GM23338 (cell line): ENCODE data around the gene SAFB2. TPM values are rescaled to one million over a fixed set of nuclear protein-coding genes. Genes with fewer than 3 reads are reported as not detected.

ENCODE experiments used
- ATAC-seq: fragments of 200-7000 bp; cut with Tn5 transposase; 3 replicates; pipeline ENCODE4 v1.9.1; 2020
- DNase-seq: peaks from one replicate; pipeline ENCODE4 v3.0.0-alpha.2; 2015; ENCODE audit warnings: low spot score
- H2AFZ ChIP-seq: fragments of 200-600 bp; sonication (generic); 2 replicates; pipeline ENCODE4 v1.8.0; 2016; ENCODE audit warnings: antibody characterized with exemption, mild to moderate bottlenecking, moderate library complexity
- H3F3A ChIP-seq: fragments of 200-600 bp; sonication (generic); replicated peaks from 2 replicates; pipeline ENCODE4 v1.8.0; 2017; ENCODE audit warnings: antibody characterized with exemption, mixed run types, low read depth
- H3K27ac ChIP-seq: fragments of 200-600 bp; sonication (generic); 2 replicates; pipeline ENCODE4 v1.6.1; 2016; ENCODE audit warnings: low read depth
- H3K27me3 ChIP-seq: fragments of 200-600 bp; sonication (generic); 2 replicates; pipeline ENCODE4 v1.8.0; 2016; ENCODE audit warnings: mild to moderate bottlenecking, mixed run types, moderate library complexity; ENCODE audit not compliant: insufficient read depth
- H3K36me3 ChIP-seq: fragments of 200-600 bp; sonication (generic); 2 replicates; pipeline ENCODE4 v1.8.0; 2016; ENCODE audit warnings: mild to moderate bottlenecking; ENCODE audit not compliant: insufficient read depth
- H3K4me1 ChIP-seq: fragments of 200-600 bp; sonication (generic); 2 replicates; pipeline ENCODE4 v1.8.0; 2016; ENCODE audit warnings: mild to moderate bottlenecking, moderate library complexity; ENCODE audit not compliant: insufficient read depth
- H3K4me2 ChIP-seq: fragments of 200-600 bp; sonication (generic); 2 replicates; pipeline ENCODE4 v1.7.1; 2017; ENCODE audit warnings: mixed run types
- H3K4me3 ChIP-seq: fragments of 200-600 bp; sonication (generic); 2 replicates; pipeline ENCODE4 v1.6.1; 2016; ENCODE audit warnings: mixed run types
- H3K79me2 ChIP-seq: fragments of 200-600 bp; sonication (generic); replicated peaks from 2 replicates; pipeline ENCODE4 v1.8.0; 2017; ENCODE audit warnings: mild to moderate bottlenecking; ENCODE audit not compliant: insufficient read depth
- H3K9me2 ChIP-seq: fragments of 200-600 bp; sonication (generic); 2 replicates; pipeline ENCODE4 v1.8.0; 2017; ENCODE audit not compliant: insufficient read depth
- H4K20me1 ChIP-seq: fragments of 200-600 bp; sonication (generic); replicated peaks from 2 replicates; pipeline ENCODE4 v1.8.0; 2017; ENCODE audit warnings: mild to moderate bottlenecking; ENCODE audit not compliant: insufficient read depth
- H3K27ac Mint-ChIP-seq: 2 replicates; pipeline ENCODE4 v1.8.0; 2020; ENCODE audit warnings: inconsistent platforms, mild to moderate bottlenecking, moderate library complexity, mixed read lengths
- H3K27me3 Mint-ChIP-seq: 3 replicates; pipeline ENCODE4 v1.8.0; 2022; ENCODE audit warnings: low read depth, mild to moderate bottlenecking, moderate library complexity, mixed read lengths, inconsistent platforms; ENCODE audit not compliant: insufficient read depth, poor library complexity
- H3K36me3 Mint-ChIP-seq: 3 replicates; pipeline ENCODE4 v1.8.0; 2021; ENCODE audit warnings: low read depth, mild to moderate bottlenecking, inconsistent platforms, moderate library complexity, mixed read lengths
- H3K4me1 Mint-ChIP-seq: 3 replicates; pipeline ENCODE4 v1.8.0; 2020; ENCODE audit warnings: mild to moderate bottlenecking, inconsistent platforms, mixed read lengths
- H3K4me3 Mint-ChIP-seq: 3 replicates; pipeline ENCODE4 v1.8.0; 2021; ENCODE audit warnings: moderate library complexity, mild to moderate bottlenecking, inconsistent platforms, mixed read lengths
- H3K9me3 Mint-ChIP-seq: 3 replicates; pipeline ENCODE4 v1.8.0; 2020; ENCODE audit warnings: moderate library complexity, mild to moderate bottlenecking, inconsistent platforms, mixed read lengths
- CREB1 ChIP-seq: fragments of 250-450 bp; sonication (Bioruptor Pico); IDR thresholded peaks from 2 replicates; pipeline ENCODE4 v1.5.0; 2020; ENCODE audit warnings: low read depth, mild to moderate bottlenecking, moderate library complexity
- CTCF ChIP-seq, 2 experiments: fragments of 200-600 bp in 1 of 2; sonication (generic) in 1 of 2; conservative IDR thresholded peaks; 2 replicates each; pipeline versions ENCODE4 v1.5.1 to v1.6.1; 2016 to 2017; ENCODE audit warnings: antibody characterized with exemption in 2 of 2, low read depth in 2 of 2, mild to moderate bottlenecking in 2 of 2, moderate library complexity in 1 of 2
- ETS1 ChIP-seq: IDR thresholded peaks from 2 replicates; pipeline ENCODE4 v1.6.1; 2016; ENCODE audit warnings: antibody characterized with exemption
- EZH2 ChIP-seq: fragments of 200-600 bp; sonication (generic); IDR thresholded peaks from one replicate; pipeline ENCODE4 v1.8.0; 2017; ENCODE audit warnings: antibody characterized with exemption, mild to moderate bottlenecking, low read depth; ENCODE audit not compliant: unreplicated experiment
- EZH2phosphoT487 ChIP-seq: fragments of 200-600 bp; sonication (generic); IDR thresholded peaks from one replicate; pipeline ENCODE4 v1.8.1; 2018; ENCODE audit warnings: antibody characterized with exemption; ENCODE audit not compliant: unreplicated experiment
- JUNB ChIP-seq: IDR thresholded peaks from one replicate; pipeline ENCODE4 v1.6.1; 2016; ENCODE audit warnings: antibody characterized with exemption; ENCODE audit not compliant: unreplicated experiment
- NANOG ChIP-seq: IDR thresholded peaks from 2 replicates; pipeline ENCODE4 v1.6.1; 2016; ENCODE audit warnings: antibody characterized with exemption, borderline replicate concordance
- POLR2AphosphoS5 ChIP-seq: IDR thresholded peaks from 2 replicates; pipeline ENCODE4 v1.6.1; 2016; ENCODE audit warnings: antibody characterized with exemption, low read depth
- REST ChIP-seq: IDR thresholded peaks from one replicate; pipeline ENCODE4 v1.6.1; 2018; ENCODE audit warnings: antibody characterized with exemption; ENCODE audit not compliant: unreplicated experiment
- STAT1 ChIP-seq: IDR thresholded peaks from one replicate; pipeline ENCODE4 v1.6.1; 2016; ENCODE audit warnings: antibody characterized with exemption; ENCODE audit not compliant: unreplicated experiment
- ZNF114 ChIP-seq: fragments of 250-450 bp; sonication (Bioruptor Pico); IDR thresholded peaks from 2 replicates; pipeline ENCODE4 v1.5.0; 2020; ENCODE audit warnings: mild to moderate bottlenecking, moderate library complexity
- ZNF331 ChIP-seq: fragments of 250-450 bp; sonication (Bioruptor Pico); IDR thresholded peaks from 2 replicates; pipeline ENCODE4 v1.5.0; 2020; ENCODE audit warnings: low read depth, mild to moderate bottlenecking, moderate library complexity
- ZNF462 ChIP-seq: fragments of 250-450 bp; sonication (Bioruptor Pico); IDR thresholded peaks from 2 replicates; pipeline ENCODE4 v1.5.0; 2020; ENCODE audit warnings: mild to moderate bottlenecking, moderate library complexity
- polyA plus RNA-seq: library from polyadenylated mRNA; unstranded; fragments of >200 nt; fragmentation: Nextera tagmentation; extraction: Ambion mirVana; gene quantifications from 2 replicates; pipeline ENCODE4 v1.2.1, GENCODE V29; 2016
- total RNA-seq: library from RNA; depleted of rRNA; stranded (reverse); fragments of >200 nt; shearing (Covaris generic); gene quantifications from 2 replicates; pipeline ENCODE4 v1.2.3, GENCODE V29; 2014

Gene SAFB2
- total and polyA plus RNA-seq, 2 experiments from 2014 or later: 37.7 to 102 TPM

- TF ChIP-seq ZNF462 (CRISPR knock-in tag) (no peak), CTCF (conservative IDR thresholded peaks at IDR 0.05; ENCODE audit: low read depth in 2 of 2) (no peak), NANOG (no peak), JUNB (no peak), REST (no peak), CREB1 (CRISPR knock-in tag) (no peak), ETS1 (no peak), POLR2AphosphoS5 (no peak), EZH2 (no peak), EZH2phosphoT487 (no peak), STAT1 (no peak), ZNF114 (no peak), ZNF331 (no peak)
- H3K4me3 Mint-ChIP-seq: no peak overlapping the region
- H3K27me3 Mint-ChIP-seq: peaks cover 13% of the 10 kb centered on the region
- peaks cover 14% of the 10 kb centered on the region for H3K27me3 ChIP-seq
- no peaks in the 10 kb centered on the region for H4K20me1 ChIP-seq
- H3K36me3 ChIP-seq: no peaks in the 10 kb centered on the region
- no peak overlapping the region for H3K27ac Mint-ChIP-seq
- peaks cover 5% of the 10 kb centered on the region; the same call in 2 of the 3 replicates for H3K9me3 Mint-ChIP-seq
- H3K36me3 Mint-ChIP-seq: no peaks in the 10 kb centered on the region
- no peaks in the 10 kb centered on the region for H3K79me2 ChIP-seq
- no peak overlapping the region for H3K4me3 ChIP-seq
- H3K9me2 ChIP-seq: no peaks in the 10 kb centered on the region
- H3K27ac ChIP-seq: no peak overlapping the region
- peaks cover 5% of the 10 kb centered on the region; the same call in 1 of the 2 replicates for H3F3A ChIP-seq
- no peak for DNase-seq
- no peaks in the 10 kb centered on the region for H3K4me1 Mint-ChIP-seq
- no peaks in the 10 kb centered on the region for H3K4me1 ChIP-seq
- H3K4me2 ChIP-seq: no peak overlapping the region
- no peak overlapping the region for H2AFZ ChIP-seq
- ATAC-seq: no peak
Measured at GRCh38 chr19:5571777-5572176, 50.8 kb downstream of the SAFB2 start.
